H1 (cell line): ENCODE results near the gene POLD1. TPM values are rescaled to one million over a fixed set of nuclear protein-coding genes. Genes with fewer than 3 reads are reported as not detected.

Experiments used
- BCL11A ChIP-seq, 2 experiments: IDR thresholded peaks; one replicate each; pipeline ENCODE4 v1.6.1; 2011; ENCODE audit warnings: low read depth in 2 of 2, low read length in 2 of 2, mild to moderate bottlenecking in 2 of 2
- CBX5 ChIP-seq: fragments of 300-800, 300-1000 bp; sonication (generic); IDR thresholded peaks from 2 replicates; pipeline ENCODE4 v1.7.1; 2016; ENCODE audit warnings: antibody characterized with exemption, low read length, low read depth
- CREB1 ChIP-seq: IDR thresholded peaks from 2 replicates; pipeline ENCODE4 v1.6.1; 2012; ENCODE audit warnings: inconsistent platforms
- CTBP2 ChIP-seq: IDR thresholded peaks from 2 replicates; pipeline ENCODE4 v1.7.0; 2011; ENCODE audit warnings: borderline replicate concordance, mild to moderate bottlenecking, moderate library complexity, mixed read lengths, low read length; ENCODE audit not compliant: insufficient read depth, insufficient read length
- EGR1 ChIP-seq: IDR thresholded peaks from 2 replicates; pipeline ENCODE4 v1.6.1; 2011; ENCODE audit warnings: low read depth, low read length, borderline replicate concordance
- GABPA ChIP-seq: IDR thresholded peaks from 2 replicates; pipeline ENCODE4 v1.6.1; 2011; ENCODE audit warnings: mild to moderate bottlenecking, low read length, moderate library complexity, borderline replicate concordance; ENCODE audit not compliant: insufficient read depth
- NRF1 ChIP-seq: IDR thresholded peaks from 2 replicates; pipeline ENCODE4 v1.6.1; 2011; ENCODE audit warnings: mild to moderate bottlenecking, low read depth, low read length, improper control_type of control experiment
- POU5F1 ChIP-seq: IDR thresholded peaks from 2 replicates; pipeline ENCODE4 v1.6.1; 2011; ENCODE audit warnings: low read depth, mild to moderate bottlenecking, low read length, moderate library complexity
- RNF2 ChIP-seq: fragments of 200-900, 300-1000 bp; sonication (generic); IDR thresholded peaks from 2 replicates; pipeline ENCODE4 v1.7.1; 2016; ENCODE audit warnings: borderline replicate concordance, low read depth, mild to moderate bottlenecking, antibody characterized with exemption, low read length; ENCODE audit not compliant: poor library complexity, severe bottlenecking; ENCODE audit errors: missing control alignments
- SIN3A ChIP-seq, 2 experiments: IDR thresholded peaks in 1 of 2; conservative IDR thresholded peaks in 1 of 2; 2 replicates each; pipeline ENCODE4 v1.6.1; 2011 to 2012; ENCODE audit warnings: low read length in 2 of 2, improper control_type of control experiment in 1 of 2, low read depth in 1 of 2, mild to moderate bottlenecking in 1 of 2
- YY1 ChIP-seq: IDR thresholded peaks from 2 replicates; pipeline ENCODE4 v1.6.1; 2011; ENCODE audit warnings: low read depth, mild to moderate bottlenecking, low read length
- ZNF274 ChIP-seq: IDR thresholded peaks from 2 replicates; pipeline ENCODE4 v1.7.0; 2012; ENCODE audit warnings: low read length, borderline replicate concordance; ENCODE audit errors: extremely low read depth
- polyA plus RNA-seq, 7 experiments: library from polyadenylated mRNA; depleted of rRNA in 3 of 7; stranded (reverse) in 5 of 7; unstranded in 2 of 7; fragments of >200 nt in 5 of 7; fragments of 200-250 nt in 2 of 7; gene quantifications; 1 replicate in 5 of 7; 2 replicates in 1 of 7; 4 replicates in 1 of 7; pipeline versions ENCODE4 v1.2.1 to v1.2.3, GENCODE V29; 2011 to 2013; ENCODE audit warnings: missing spikeins in 2 of 7, mixed read lengths in 2 of 7
- total RNA-seq: library from RNA; stranded (reverse); fragmentation: NEBNext Ultra II Directional; extraction: Animal tissue kit (Norgen Biotek cat#: 25700); gene quantifications from 2 replicates; pipeline ENCODE4 v1.2.1, GENCODE V29; 2021
- TF ChIP-seq, protein P1 (sequence below): IDR thresholded peaks from 2 replicates; pipeline ENCODE4 v1.6.1; 2012; ENCODE audit warnings: low read length, inconsistent platforms
- TF ChIP-seq, protein P2 (sequence below), 3 experiments: IDR thresholded peaks; 1 replicate in 2 of 3; 2 replicates in 1 of 3; pipeline versions ENCODE4 v1.5.1 to v1.6.1; 2011; ENCODE audit warnings: low read length in 3 of 3, mild to moderate bottlenecking in 3 of 3, inconsistent platforms in 2 of 3, low read depth in 1 of 3, moderate library complexity in 1 of 3; ENCODE audit not compliant: insufficient read depth in 1 of 3; ENCODE audit errors: control extremely low read depth in 1 of 3
- TF ChIP-seq, protein P3 (sequence below): IDR thresholded peaks from 2 replicates; pipeline ENCODE4 v1.6.1; 2012; ENCODE audit warnings: inconsistent platforms
- TF ChIP-seq, protein P4 (sequence below): IDR thresholded peaks from 2 replicates; pipeline ENCODE4 v1.6.1; 2011; ENCODE audit warnings: low read length, improper control_type of control experiment

POLD1 gene
- total and polyA plus RNA-seq, 2 of the 8 experiments (the other 6 are each of a cell fraction or from before 2014, with no cell fraction given), result 141 to 142 TPM

DNA sequence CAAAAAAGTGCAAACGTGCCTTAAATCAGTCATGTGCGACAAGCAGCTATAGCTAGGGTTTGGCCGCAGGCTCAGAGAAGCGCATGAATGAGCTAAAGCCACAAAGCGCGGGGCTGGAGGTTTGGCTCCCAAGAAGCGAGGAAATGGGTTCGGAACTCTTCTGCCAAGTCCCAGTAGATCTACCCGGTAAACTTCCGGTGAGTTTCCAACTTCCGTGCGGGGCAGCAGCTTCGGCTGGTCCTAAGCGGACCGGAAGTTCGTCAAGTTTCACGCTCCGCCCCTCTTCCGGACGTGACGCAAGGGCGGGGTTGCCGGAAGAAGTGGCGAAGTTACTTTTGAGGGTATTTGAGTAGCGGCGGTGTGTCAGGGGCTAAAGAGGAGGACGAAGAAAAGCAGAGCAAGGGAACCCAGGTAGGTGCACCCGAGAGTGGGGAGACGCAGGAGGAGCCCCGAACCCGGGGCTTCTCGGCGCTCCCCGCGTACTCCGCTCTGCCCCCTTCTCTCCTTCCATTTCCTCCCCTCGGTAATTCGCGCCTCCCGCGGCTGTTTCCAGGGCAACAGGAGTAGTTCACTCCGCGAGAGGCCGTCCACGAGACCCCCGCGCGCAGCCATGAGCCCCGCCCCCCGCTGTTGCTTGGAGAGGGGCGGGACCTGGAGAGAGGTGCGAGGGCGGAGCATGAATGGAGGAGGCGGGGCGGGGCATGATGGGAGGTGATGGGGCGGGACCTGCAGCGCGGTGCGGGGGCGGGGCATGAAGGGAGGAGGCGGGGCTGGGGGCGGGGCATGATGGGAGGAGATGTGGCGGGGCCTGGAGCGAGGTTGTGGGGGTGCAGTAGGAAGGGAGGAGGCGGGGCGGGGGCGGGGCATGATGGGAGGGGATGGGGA lies 7.7 kb upstream of the POLD1 start, which contains the start of gene NR1H2 (continued):
- TF ChIP-seq GABPA (peak; percentile 100), CREB1 (peak; percentile 95), EGR1 (peak; percentile 83), RNF2 (no peak), SIN3A (conservative IDR thresholded peaks at IDR 0.05 in 1 of 2, IDR thresholded peaks at IDR 0.05 in 1 of 2; ENCODE audit: low read depth in 1 of 2, low read length in 2 of 2) (peak; percentile 69 to 90; a peak in 3 of 4 replicates), POU5F1 (no peak), NRF1 (no peak), YY1 (0 out of 2 replicates have a peak, but pooled peaks have one; percentile 6), CBX5 (no peak), CTBP2 (no peak), BCL11A (IDR thresholded peaks at IDR 0.05; ENCODE audit: low read depth in 2 of 2, low read length in 2 of 2) (no peak), ZNF274 (no peak)
- TF ChIP-seq, protein P1, sequence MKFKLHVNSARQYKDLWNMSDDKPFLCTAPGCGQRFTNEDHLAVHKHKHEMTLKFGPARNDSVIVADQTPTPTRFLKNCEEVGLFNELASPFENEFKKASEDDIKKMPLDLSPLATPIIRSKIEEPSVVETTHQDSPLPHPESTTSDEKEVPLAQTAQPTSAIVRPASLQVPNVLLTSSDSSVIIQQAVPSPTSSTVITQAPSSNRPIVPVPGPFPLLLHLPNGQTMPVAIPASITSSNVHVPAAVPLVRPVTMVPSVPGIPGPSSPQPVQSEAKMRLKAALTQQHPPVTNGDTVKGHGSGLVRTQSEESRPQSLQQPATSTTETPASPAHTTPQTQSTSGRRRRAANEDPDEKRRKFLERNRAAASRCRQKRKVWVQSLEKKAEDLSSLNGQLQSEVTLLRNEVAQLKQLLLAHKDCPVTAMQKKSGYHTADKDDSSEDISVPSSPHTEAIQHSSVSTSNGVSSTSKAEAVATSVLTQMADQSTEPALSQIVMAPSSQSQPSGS, result peak; percentile 77; the same call in 1 of the 2 replicates
- TF ChIP-seq, protein P2, sequence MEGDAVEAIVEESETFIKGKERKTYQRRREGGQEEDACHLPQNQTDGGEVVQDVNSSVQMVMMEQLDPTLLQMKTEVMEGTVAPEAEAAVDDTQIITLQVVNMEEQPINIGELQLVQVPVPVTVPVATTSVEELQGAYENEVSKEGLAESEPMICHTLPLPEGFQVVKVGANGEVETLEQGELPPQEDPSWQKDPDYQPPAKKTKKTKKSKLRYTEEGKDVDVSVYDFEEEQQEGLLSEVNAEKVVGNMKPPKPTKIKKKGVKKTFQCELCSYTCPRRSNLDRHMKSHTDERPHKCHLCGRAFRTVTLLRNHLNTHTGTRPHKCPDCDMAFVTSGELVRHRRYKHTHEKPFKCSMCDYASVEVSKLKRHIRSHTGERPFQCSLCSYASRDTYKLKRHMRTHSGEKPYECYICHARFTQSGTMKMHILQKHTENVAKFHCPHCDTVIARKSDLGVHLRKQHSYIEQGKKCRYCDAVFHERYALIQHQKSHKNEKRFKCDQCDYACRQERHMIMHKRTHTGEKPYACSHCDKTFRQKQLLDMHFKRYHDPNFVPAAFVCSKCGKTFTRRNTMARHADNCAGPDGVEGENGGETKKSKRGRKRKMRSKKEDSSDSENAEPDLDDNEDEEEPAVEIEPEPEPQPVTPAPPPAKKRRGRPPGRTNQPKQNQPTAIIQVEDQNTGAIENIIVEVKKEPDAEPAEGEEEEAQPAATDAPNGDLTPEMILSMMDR (IDR thresholded peaks at IDR 0.05; ENCODE audit: control extremely low read depth in 1 of 3, insufficient read depth in 1 of 3, low read depth in 1 of 3, low read length in 3 of 3), result no peak; a peak in 1 of 4 replicates
- TF ChIP-seq, protein P3, sequence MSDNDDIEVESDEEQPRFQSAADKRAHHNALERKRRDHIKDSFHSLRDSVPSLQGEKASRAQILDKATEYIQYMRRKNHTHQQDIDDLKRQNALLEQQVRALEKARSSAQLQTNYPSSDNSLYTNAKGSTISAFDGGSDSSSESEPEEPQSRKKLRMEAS, result peak; percentile 47; the same call in 1 of the 2 replicates
- TF ChIP-seq, protein P4, sequence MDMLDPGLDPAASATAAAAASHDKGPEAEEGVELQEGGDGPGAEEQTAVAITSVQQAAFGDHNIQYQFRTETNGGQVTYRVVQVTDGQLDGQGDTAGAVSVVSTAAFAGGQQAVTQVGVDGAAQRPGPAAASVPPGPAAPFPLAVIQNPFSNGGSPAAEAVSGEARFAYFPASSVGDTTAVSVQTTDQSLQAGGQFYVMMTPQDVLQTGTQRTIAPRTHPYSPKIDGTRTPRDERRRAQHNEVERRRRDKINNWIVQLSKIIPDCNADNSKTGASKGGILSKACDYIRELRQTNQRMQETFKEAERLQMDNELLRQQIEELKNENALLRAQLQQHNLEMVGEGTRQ, result no peak
